ENCODE data around the gene CRLF1. TPM values are rescaled to one million over a fixed set of nuclear protein-coding genes. Genes with fewer than 3 reads are reported as not detected.
A peak's percentile ranks its signal among the peaks of the same experiment; 100 is the strongest.

The CRLF1 gene
- total RNA-seq, 4 donors from 2014 or later = 27.4 to 115 (median 43.6) TPM

GRCh38 chr19:18636183-18636968 is 29.8 kb upstream of the CRLF1 start:
- 2 to 3% methylated on average over 44 of the region's 44 CpGs for WGBS, 2 donors

GRCh38 chr19:18635831-18636182 is 29.2 kb upstream of the CRLF1 start:
- DNase-seq (ENCODE audit: low spot score in 2 of 2) = no peak
- Histone ChIP-seq H3K36me3 (no peaks in the 10 kb centered on the region), H3K27ac (peak overlapping the region in 3 of 4 donors; percentile 89 to 98 (median 94)), H3K9me3 (no peaks in the 10 kb centered on the region), H3K4me1 (peaks cover 0 to 37% (median 15%) of the 10 kb centered on the region in 4 donors), H3K4me3 (peak overlapping the region in 2 of 4 donors; percentile 91 to 93), H3K27me3 (no peaks in the 10 kb centered on the region)
- 18 to 19% methylated on average over 6 of the region's 6 CpGs for whole genome bisulfite sequencing, 2 donors
- no peak for TF ChIP-seq CTCF (IDR thresholded peaks at IDR 0.05)
- no peak for TF ChIP-seq POLR2A (IDR thresholded peaks at IDR 0.05)
- no peak for TF ChIP-seq EP300 (IDR thresholded peaks at IDR 0.05)

More at GRCh38 chr19:18636183-18636968, 29.8 kb upstream of the CRLF1 start:
- no peak for TF ChIP-seq EP300 (IDR thresholded peaks at IDR 0.05)
- peak in 1 of 2 donors; percentile 17 for TF ChIP-seq POLR2A (IDR thresholded peaks at IDR 0.05)
- peak overlapping the region; percentile 89 to 98 (median 96) for H3K27ac ChIP-seq
- no peaks in the 10 kb centered on the region for H3K9me3 ChIP-seq
- DNase-seq (ENCODE audit: low spot score in 2 of 2) = peak; percentile 98 to 99
- H3K36me3 ChIP-seq = no peaks in the 10 kb centered on the region
- peak overlapping the region; percentile 80 to 94 (median 92) for H3K4me3 ChIP-seq
- peaks cover 0 to 37% (median 15%) of the 10 kb centered on the region in 4 donors for H3K4me1 ChIP-seq
- no peaks in the 10 kb centered on the region for H3K27me3 ChIP-seq

GRCh38 chr19:18634612-18635297 is 28.2 kb upstream of the CRLF1 start:
- Histone ChIP-seq H3K27me3 (no peaks in the 10 kb centered on the region), H3K27ac (peak overlapping the region in 1 of 4 donors; percentile 48)
- TF ChIP-seq CTCF (IDR thresholded peaks at IDR 0.05) (no peak), EP300 (IDR thresholded peaks at IDR 0.05) (no peak)

GRCh38 chr19:18633321-18633720 is 26.7 kb upstream of the CRLF1 start:
- no peak for TF ChIP-seq CTCF (IDR thresholded peaks at IDR 0.05)
- TF ChIP-seq EP300 (IDR thresholded peaks at IDR 0.05) = no peak
- TF ChIP-seq POLR2A (IDR thresholded peaks at IDR 0.05) = no peak
- WGBS, 2 donors = 71 to 74% methylated on average over 7 to 8 of the region's 8 CpGs
- Histone ChIP-seq H3K27ac (no peak overlapping the region), H3K27me3 (no peaks in the 10 kb centered on the region), H3K4me1 (peaks cover 0 to 42% (median 19%) of the 10 kb centered on the region in 4 donors), H3K36me3 (no peaks in the 10 kb centered on the region), H3K9me3 (no peaks in the 10 kb centered on the region), H3K4me3 (no peak overlapping the region)
- no peak for DNase-seq (ENCODE audit: low spot score in 2 of 2)

More at GRCh38 chr19:18634612-18635297, 28.2 kb upstream of the CRLF1 start:
- 33 to 44% methylated on average over 12 of the region's 12 CpGs for WGBS, 2 donors
- no peak for DNase-seq (ENCODE audit: low spot score in 2 of 2)
- Histone ChIP-seq H3K36me3 (no peaks in the 10 kb centered on the region), H3K4me1 (peaks cover 0 to 39% (median 17%) of the 10 kb centered on the region in 4 donors), H3K9me3 (no peaks in the 10 kb centered on the region), H3K4me3 (no peak overlapping the region)

- H3K36me3 ChIP-seq = no peaks in the 10 kb centered on the region
- no peaks in the 10 kb centered on the region for H3K27me3 ChIP-seq
- H3K4me1 ChIP-seq = peaks cover 0 to 13% (median 5%) of the 10 kb centered on the region in 4 donors
- 52 to 60% methylated on average over 15 of the region's 15 CpGs for WGBS, 2 donors
- H3K27ac ChIP-seq = peak overlapping the region in 2 of 4 donors; percentile 11 to 67
- H3K9me3 ChIP-seq = no peaks in the 10 kb centered on the region
- H3K4me3 ChIP-seq = no peak overlapping the region
- TF ChIP-seq CTCF (IDR thresholded peaks at IDR 0.05) (no peak), EP300 (IDR thresholded peaks at IDR 0.05) (peak; percentile 92 to 97)
- DNase-seq (ENCODE audit: low spot score in 2 of 2) = peak; percentile 53 to 72
Measured at GRCh38 chr19:18629166-18630088, 22.8 kb upstream of the CRLF1 start.
